H1 (cell line): Measurements from ENCODE around the gene MAGI2. TPM values are rescaled to one million over a fixed set of nuclear protein-coding genes. Genes with fewer than 3 reads are reported as not detected.
"Not testable (repeated sequence)": the region's sequence is repeated elsewhere in the genome, so short reads cannot be mapped to it uniquely, and the experiment has no call there.

Experiments
- CTCF ChIA-PET: fragments of 300-600 bp; sonication (Branson Sonifier 250); formaldehyde crosslinking; loops from one replicate; lab custom pipeline; 2021; ENCODE audit not compliant: partially characterized antibody; lab: Charles Lee
- POLR2A ChIA-PET: fragments of 300-600 bp; sonication (Branson Sonifier 250); formaldehyde crosslinking; loops from one replicate; lab custom pipeline; 2021; ENCODE audit warnings: inconsistent platforms; ENCODE audit not compliant: partially characterized antibody; lab: Charles Lee
- DNase-seq, 2 experiments: peaks; one replicate each; pipeline versions ENCODE4 v3.0.0 to v3.0.0-alpha.2; 2010 to 2022; ENCODE audit warnings: low spot score in 2 of 2, low read depth in 1 of 2, mixed read lengths in 1 of 2
- FAIRE-seq: peaks from 2 replicates; lab custom pipeline; 2011; peaks lifted over from hg19 to GRCh38; lab: Jason Lieb, UNC
- H2AFZ ChIP-seq: 2 replicates; pipeline ENCODE4 v1.8.1; 2012; ENCODE audit warnings: low read length, inconsistent platforms
- H2AK5ac ChIP-seq: 2 replicates; pipeline ENCODE4 v1.6.1; 2013; ENCODE audit warnings: low read depth, low read length
- H2BK120ac ChIP-seq: replicated peaks from 2 replicates; pipeline ENCODE3; 2013; ENCODE audit warnings: low read depth, low read length, inconsistent platforms
- H2BK12ac ChIP-seq: 2 replicates; pipeline ENCODE4 v1.6.1; 2013; ENCODE audit warnings: low read depth, low read length
- H2BK15ac ChIP-seq: 2 replicates; pipeline ENCODE4 v1.6.1; 2013; ENCODE audit warnings: low read length
- H2BK20ac ChIP-seq: 2 replicates; pipeline ENCODE4 v1.6.1; 2013; ENCODE audit warnings: low read length
- H2BK5ac ChIP-seq: 2 replicates; pipeline ENCODE4 v1.6.1; 2013; ENCODE audit warnings: low read depth, low read length
- H3K14ac ChIP-seq: 2 replicates; pipeline ENCODE4 v1.6.1; 2013; ENCODE audit warnings: inconsistent platforms; ENCODE audit not compliant: insufficient read length
- H3K18ac ChIP-seq: 2 replicates; pipeline ENCODE4 v1.6.1; 2013; ENCODE audit warnings: low read length; ENCODE audit errors: extremely low read depth
- H3K23ac ChIP-seq: 2 replicates; pipeline ENCODE4 v1.6.1; 2013; ENCODE audit warnings: inconsistent platforms; ENCODE audit not compliant: insufficient read length
- H3K23me2 ChIP-seq: 2 replicates; pipeline ENCODE4 v1.6.1; 2013; ENCODE audit warnings: low read depth, low read length
- H3K27ac ChIP-seq: 2 replicates; pipeline ENCODE4 v1.6.1; 2011; ENCODE audit warnings: low read depth, low read length, inconsistent platforms
- H3K27me3 ChIP-seq, 4 experiments: replicated peaks in 1 of 4; 1 replicate in 1 of 4; 2 replicates in 3 of 4; pipeline versions ENCODE4 v1.6.1 to v1.8.1; 2011 to 2013; ENCODE audit warnings: low read length in 3 of 4, mild to moderate bottlenecking in 3 of 4, inconsistent platforms in 2 of 4, mixed read lengths in 2 of 4, moderate library complexity in 1 of 4; ENCODE audit not compliant: control insufficient read depth in 3 of 4, insufficient read depth in 3 of 4; ENCODE audit errors: extremely low read depth in 1 of 4
- H3K36me3 ChIP-seq, 4 experiments: 2 replicates each; pipeline versions ENCODE4 v1.6.1 to v1.8.1; 2011 to 2013; ENCODE audit warnings: mild to moderate bottlenecking in 4 of 4, low read length in 3 of 4, moderate library complexity in 2 of 4, control low read depth in 1 of 4, inconsistent platforms in 1 of 4; ENCODE audit not compliant: insufficient read depth in 4 of 4, control insufficient read depth in 2 of 4
- H3K4ac ChIP-seq: replicated peaks from 2 replicates; pipeline ENCODE3; 2013; ENCODE audit warnings: low read length, low read depth, mixed read lengths, inconsistent platforms; ENCODE audit not compliant: insufficient read length
- H3K4me1 ChIP-seq, 4 experiments: replicated peaks in 1 of 4; 1 replicate in 1 of 4; 2 replicates in 3 of 4; pipeline versions ENCODE4 v1.6.1 to v1.8.1; 2011 to 2013; ENCODE audit warnings: low read length in 3 of 4, inconsistent platforms in 2 of 4, mixed read lengths in 1 of 4; ENCODE audit not compliant: insufficient read depth in 4 of 4, control insufficient read depth in 3 of 4
- H3K4me2 ChIP-seq, 2 experiments: 2 replicates each; pipeline versions ENCODE4 v1.6.1 to v1.8.1; 2011 to 2013; ENCODE audit warnings: low read depth in 2 of 2, low read length in 2 of 2, control low read depth in 1 of 2, inconsistent platforms in 1 of 2, mild to moderate bottlenecking in 1 of 2; ENCODE audit not compliant: insufficient read depth in 1 of 2
- H3K4me3 ChIP-seq, 4 experiments: fragments of 200-600, 300-600 bp in 1 of 4; sonication (generic), shearing (Covaris generic), sonication (Bioruptor Twin) in 1 of 4; 2 replicates each; pipeline versions ENCODE4 v1.5.1 to v1.8.1; 2011 to 2016; ENCODE audit warnings: low read length in 4 of 4, low read depth in 3 of 4, control low read depth in 2 of 4, inconsistent platforms in 2 of 4, mild to moderate bottlenecking in 2 of 4, mixed read lengths in 1 of 4, moderate library complexity in 1 of 4; ENCODE audit not compliant: insufficient read depth in 2 of 4; ENCODE audit errors: extremely low read depth in 1 of 4
- H3K56ac ChIP-seq: replicated peaks from 2 replicates; pipeline ENCODE3; 2013; ENCODE audit warnings: low read depth, mild to moderate bottlenecking, mixed read lengths, low read length, inconsistent platforms; ENCODE audit not compliant: insufficient read length
- H3K79me1 ChIP-seq: 2 replicates; pipeline ENCODE4 v1.6.1; 2013; ENCODE audit warnings: low read depth, low read length, control low read depth
- H3K79me2 ChIP-seq, 2 experiments: 2 replicates each; pipeline versions ENCODE4 v1.6.1 to v1.8.1; 2012 to 2013; ENCODE audit warnings: low read length in 2 of 2, mild to moderate bottlenecking in 2 of 2, inconsistent platforms in 1 of 2; ENCODE audit not compliant: insufficient read depth in 2 of 2, control insufficient read depth in 1 of 2
- H3K9ac ChIP-seq, 4 experiments: replicated peaks in 1 of 4; 1 replicate in 1 of 4; 2 replicates in 3 of 4; pipeline versions ENCODE4 v1.6.1 to v1.8.1; 2011 to 2013; ENCODE audit warnings: low read depth in 3 of 4, low read length in 3 of 4, control low read depth in 2 of 4, mild to moderate bottlenecking in 2 of 4, moderate library complexity in 2 of 4, inconsistent platforms in 1 of 4; ENCODE audit errors: extremely low read depth in 1 of 4
- H3K9me3 ChIP-seq, 2 experiments: 2 replicates each; pipeline versions ENCODE4 v1.6.1 to v1.8.1; 2012 to 2013; ENCODE audit warnings: mild to moderate bottlenecking in 2 of 2, moderate library complexity in 2 of 2, control low read depth in 1 of 2, inconsistent platforms in 1 of 2, low read depth in 1 of 2, low read length in 1 of 2, mixed read lengths in 1 of 2; ENCODE audit not compliant: insufficient read depth in 2 of 2
- H4K20me1 ChIP-seq, 2 experiments: replicated peaks in 1 of 2; 2 replicates each; pipeline versions ENCODE3 to v1.8.1; 2011 to 2013; ENCODE audit warnings: inconsistent platforms in 2 of 2, low read length in 2 of 2, mild to moderate bottlenecking in 1 of 2; ENCODE audit not compliant: insufficient read depth in 2 of 2, control insufficient read depth in 1 of 2
- H4K5ac ChIP-seq: 2 replicates; pipeline ENCODE4 v1.6.1; 2013; ENCODE audit warnings: low read length, low read depth, mixed read lengths, inconsistent platforms; ENCODE audit not compliant: insufficient read length
- H4K8ac ChIP-seq: 2 replicates; pipeline ENCODE4 v1.8.0; 2013; ENCODE audit warnings: mild to moderate bottlenecking, moderate library complexity, low read length, inconsistent platforms; ENCODE audit not compliant: insufficient read depth; ENCODE audit errors: extremely low read depth
- H4K91ac ChIP-seq: replicated peaks from 2 replicates; pipeline ENCODE3; 2013; ENCODE audit warnings: low read length, mixed read lengths, inconsistent platforms; ENCODE audit not compliant: insufficient read length
- KDM1A ChIP-seq: fragments of 200-600, 300-600 bp; sonication (generic); IDR thresholded peaks from 2 replicates; pipeline ENCODE4 v1.7.1; 2016; ENCODE audit warnings: mild to moderate bottlenecking, low read length, borderline replicate concordance
- RXRA ChIP-seq: IDR thresholded peaks from 2 replicates; pipeline ENCODE4 v1.6.1; 2011; ENCODE audit warnings: low read depth, mild to moderate bottlenecking, low read length, moderate library complexity; ENCODE audit not compliant: insufficient read depth
- WGBS, 2 experiments: shearing (Covaris generic) in 1 of 2; methylation state at CpG; one replicate each; pipeline versions ENCODE4 v1.1.6 to v1.1.7; 2013 to 2015; ENCODE audit warnings: low lambda C conversion rate in 2 of 2, mixed read lengths in 2 of 2, inconsistent platforms in 1 of 2, low coverage in 1 of 2, missing lambda C conversion rate in 1 of 2; ENCODE audit not compliant: insufficient replicate concordance in 2 of 2, insufficient coverage in 1 of 2, insufficient read length in 1 of 2; ENCODE audit errors: extremely low coverage in 1 of 2, missing lambda C conversion rate in 1 of 2; 5-methylcytosine and 5-hydroxymethylcytosine counted together
- polyA plus RNA-seq, 7 experiments: library from polyadenylated mRNA; depleted of rRNA in 3 of 7; stranded (reverse) in 5 of 7; unstranded in 2 of 7; fragments of >200 nt in 5 of 7; fragments of 200-250 nt in 2 of 7; gene quantifications; 1 replicate in 5 of 7; 2 replicates in 1 of 7; 4 replicates in 1 of 7; pipeline versions ENCODE4 v1.2.1 to v1.2.3, GENCODE V29; 2011 to 2013; ENCODE audit warnings: missing spikeins in 2 of 7, mixed read lengths in 2 of 7
- total RNA-seq: library from RNA; stranded (reverse); fragmentation: NEBNext Ultra II Directional; extraction: Animal tissue kit (Norgen Biotek cat#: 25700); gene quantifications from 2 replicates; pipeline ENCODE4 v1.2.1, GENCODE V29; 2021

Gene MAGI2
- total and polyA plus RNA-seq, 2 of the 8 experiments (the other 6 are each of a cell fraction or from before 2014, with no cell fraction given), result 6.0 to 27.3 TPM

- no peak for TF ChIP-seq KDM1A
- no peak for TF ChIP-seq RXRA
Measured at GRCh38 chr7:79078273-79078672, 375.2 kb downstream of the MAGI2 start (continued).

- DNase-seq, H2BK20ac ChIP-seq, H3K79me2 ChIP-seq, H4K91ac ChIP-seq, H3K56ac ChIP-seq, H4K8ac ChIP-seq, H3K27me3 ChIP-seq, H3K79me1 ChIP-seq, H3K18ac ChIP-seq, H2BK15ac ChIP-seq, H3K4ac ChIP-seq, H3K23me2 ChIP-seq, H3K23ac ChIP-seq, H3K9ac ChIP-seq, POLR2A ChIA-PET, FAIRE-seq, H3K4me2 ChIP-seq, H2BK5ac ChIP-seq, H3K27ac ChIP-seq, H3K14ac ChIP-seq, H2BK12ac ChIP-seq, H3K36me3 ChIP-seq, H4K5ac ChIP-seq, H4K20me1 ChIP-seq, H2AFZ ChIP-seq, H2BK120ac ChIP-seq, H3K9me3 ChIP-seq, H3K4me3 ChIP-seq, H3K4me1 ChIP-seq, H2AK5ac ChIP-seq: not testable (repeated sequence)
- CTCF ChIA-PET, result interaction anchor here (0.5 to 1.0 kb wide), 2 partner anchors 8 to 975 kb away, joined by 3 read pairs; no protein-coding TSS in a partner anchor
- 71% methylated on average over 5 of the region's 5 CpGs; no CpG with 5 or more reads in 1 of the 2 experiments for WGBS, 2 experiments
Measured at GRCh38 chr7:79071187-79071586, 382.3 kb downstream of the MAGI2 start.
